ENCODE data around the gene HBEGF. TPM values are rescaled to one million over a fixed set of nuclear protein-coding genes. Genes with fewer than 3 reads are reported as not detected.
A peak's percentile ranks its signal among the peaks of the same experiment; 100 is the strongest.

HBEGF gene
- total RNA-seq, 1 donor from 2014 or later: 25.0 TPM

DNA sequence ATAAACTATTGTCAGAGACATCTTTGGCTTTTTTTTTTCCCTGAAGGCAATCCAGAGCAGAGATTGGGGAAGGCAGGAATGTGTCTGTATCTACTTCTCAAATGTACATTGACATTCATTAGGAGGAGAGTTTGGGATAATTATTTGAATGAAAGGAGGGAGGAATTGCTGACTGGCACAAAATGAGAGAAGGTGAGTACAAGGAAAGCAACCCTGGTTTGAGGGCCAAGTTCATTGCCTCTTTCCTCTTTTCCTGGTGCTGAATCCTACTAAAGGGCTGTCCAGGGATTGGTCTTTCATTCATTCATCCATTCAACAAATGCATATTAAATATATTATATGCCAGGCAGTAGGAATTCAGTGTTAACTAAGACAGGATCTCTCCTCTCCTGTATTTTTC lies 36.5 kb upstream of the HBEGF start:
- TF ChIP-seq, protein P1, sequence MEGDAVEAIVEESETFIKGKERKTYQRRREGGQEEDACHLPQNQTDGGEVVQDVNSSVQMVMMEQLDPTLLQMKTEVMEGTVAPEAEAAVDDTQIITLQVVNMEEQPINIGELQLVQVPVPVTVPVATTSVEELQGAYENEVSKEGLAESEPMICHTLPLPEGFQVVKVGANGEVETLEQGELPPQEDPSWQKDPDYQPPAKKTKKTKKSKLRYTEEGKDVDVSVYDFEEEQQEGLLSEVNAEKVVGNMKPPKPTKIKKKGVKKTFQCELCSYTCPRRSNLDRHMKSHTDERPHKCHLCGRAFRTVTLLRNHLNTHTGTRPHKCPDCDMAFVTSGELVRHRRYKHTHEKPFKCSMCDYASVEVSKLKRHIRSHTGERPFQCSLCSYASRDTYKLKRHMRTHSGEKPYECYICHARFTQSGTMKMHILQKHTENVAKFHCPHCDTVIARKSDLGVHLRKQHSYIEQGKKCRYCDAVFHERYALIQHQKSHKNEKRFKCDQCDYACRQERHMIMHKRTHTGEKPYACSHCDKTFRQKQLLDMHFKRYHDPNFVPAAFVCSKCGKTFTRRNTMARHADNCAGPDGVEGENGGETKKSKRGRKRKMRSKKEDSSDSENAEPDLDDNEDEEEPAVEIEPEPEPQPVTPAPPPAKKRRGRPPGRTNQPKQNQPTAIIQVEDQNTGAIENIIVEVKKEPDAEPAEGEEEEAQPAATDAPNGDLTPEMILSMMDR (conservative IDR thresholded peaks at IDR 0.05; ENCODE audit: low read depth, low read length): no peak
- no peak overlapping the region for H3K4me3 ChIP-seq (ENCODE audit: low read depth, low read length)
- DNase-seq (ENCODE audit: low read depth): no peak

DNA sequence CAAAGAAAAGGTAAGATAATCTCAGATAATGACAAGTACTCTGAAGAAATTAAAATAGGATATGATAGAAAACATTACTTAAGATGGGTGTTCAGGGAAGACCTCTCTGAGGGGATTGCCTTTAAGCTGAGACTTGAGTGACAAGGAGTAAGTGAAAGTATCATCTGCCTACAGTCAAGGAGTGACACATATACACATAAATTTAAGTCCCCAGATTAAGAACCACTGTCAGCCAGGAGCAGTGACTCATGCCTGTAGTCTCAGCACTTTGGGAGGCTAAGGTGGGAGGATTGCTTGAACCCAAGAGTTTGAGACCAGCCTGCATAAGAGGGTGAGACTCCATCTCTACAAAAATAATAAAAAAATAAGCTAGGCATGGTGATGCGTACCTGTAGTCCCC lies 35.6 kb upstream of the HBEGF start:
- no peak for DNase-seq (ENCODE audit: low read depth)
- TF ChIP-seq, protein P1 (conservative IDR thresholded peaks at IDR 0.05; ENCODE audit: low read depth, low read length): no peak
- H3K4me3 ChIP-seq (ENCODE audit: low read depth, low read length): no peak overlapping the region

GRCh38 chr5:140381351-140381750 lies 34.9 kb upstream of the HBEGF start:
- H3K4me3 ChIP-seq (ENCODE audit: low read depth, low read length): no peak overlapping the region
- TF ChIP-seq, protein P1 (conservative IDR thresholded peaks at IDR 0.05; ENCODE audit: low read depth, low read length): no peak

GRCh38 chr5:140372971-140373487 lies 26.6 kb upstream of the HBEGF start:
- no peak overlapping the region for H3K4me3 ChIP-seq (ENCODE audit: low read depth, low read length)
- TF ChIP-seq, protein P1 (conservative IDR thresholded peaks at IDR 0.05; ENCODE audit: low read depth, low read length): peak; percentile 89
- DNase-seq (ENCODE audit: low read depth): no peak

More at GRCh38 chr5:140381351-140381750, 34.9 kb upstream of the HBEGF start:
- DNase-seq (ENCODE audit: low read depth): no peak

DNA sequence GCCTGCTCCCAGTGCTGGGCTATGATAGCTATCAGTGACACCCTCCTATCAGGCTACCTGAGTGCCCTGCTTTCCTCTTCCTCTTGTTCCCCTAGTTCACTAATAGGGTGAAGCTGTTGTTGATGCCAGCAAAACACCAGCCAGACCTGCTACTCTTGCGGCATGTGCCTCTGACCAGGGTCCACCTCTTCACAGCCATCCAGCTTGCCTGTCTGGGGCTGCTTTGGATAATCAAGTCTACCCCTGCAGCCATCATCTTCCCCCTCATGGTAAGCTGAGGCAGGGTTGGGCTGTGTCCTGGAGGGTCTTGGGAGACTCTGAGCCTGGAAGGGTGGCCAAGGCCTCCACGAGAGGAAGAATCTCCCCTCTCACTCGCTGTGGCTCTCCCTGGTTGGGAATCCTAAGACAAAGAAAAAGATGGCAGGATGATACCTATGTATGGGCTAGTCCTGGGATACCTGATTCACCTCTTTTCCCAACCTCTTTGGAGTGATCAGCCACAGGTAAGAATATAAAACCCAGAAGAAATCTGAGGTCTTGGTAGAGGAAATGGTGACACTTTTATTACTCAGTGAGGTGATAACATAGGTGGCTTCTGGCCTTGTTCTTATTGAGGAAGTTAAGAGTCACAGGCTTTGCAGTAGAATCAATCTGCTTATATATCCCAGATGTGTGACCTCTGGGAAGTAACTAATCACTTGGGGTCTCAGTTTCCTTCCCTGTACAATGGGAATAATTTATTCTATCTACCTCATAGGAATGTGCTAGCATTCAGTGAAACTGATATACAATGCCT lies 25.2 kb upstream of the HBEGF start:
- DNase-seq (ENCODE audit: low read depth): no peak
- TF ChIP-seq, protein P1 (conservative IDR thresholded peaks at IDR 0.05; ENCODE audit: low read depth, low read length): no peak
- no peak overlapping the region for H3K4me3 ChIP-seq (ENCODE audit: low read depth, low read length)

DNA sequence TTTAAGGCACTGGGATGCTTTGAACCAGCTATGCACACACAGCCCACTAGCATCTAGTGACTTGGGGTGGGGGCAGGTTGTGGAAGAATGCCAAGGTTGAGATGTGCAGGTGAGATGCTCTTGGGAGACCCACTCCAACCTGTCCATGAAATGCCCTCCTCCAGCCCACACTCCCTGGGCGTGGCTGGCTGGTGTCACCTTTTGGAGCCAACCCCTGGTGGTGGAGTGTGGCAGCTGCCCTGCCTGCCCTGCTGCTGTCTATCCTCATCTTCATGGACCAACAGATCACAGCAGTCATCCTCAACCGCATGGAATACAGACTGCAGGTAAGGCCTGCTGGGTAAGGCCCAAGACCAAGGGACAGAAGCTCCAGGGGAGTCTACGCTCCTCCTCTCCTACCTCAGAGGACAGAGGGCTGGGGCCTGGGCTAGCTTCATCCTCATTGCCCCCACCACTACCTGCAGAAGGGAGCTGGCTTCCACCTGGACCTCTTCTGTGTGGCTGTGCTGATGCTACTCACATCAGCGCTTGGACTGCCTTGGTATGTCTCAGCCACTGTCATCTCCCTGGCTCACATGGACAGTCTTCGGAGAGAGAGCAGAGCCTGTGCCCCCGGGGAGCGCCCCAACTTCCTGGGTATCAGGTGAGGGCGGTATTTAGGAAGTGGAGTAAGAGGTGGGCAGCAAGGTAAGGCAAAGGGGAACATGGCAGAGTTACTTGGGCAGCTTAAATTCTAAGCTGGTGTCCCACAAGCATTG lies 21.0 kb upstream of the HBEGF start:
- no peak for DNase-seq (ENCODE audit: low read depth)
- TF ChIP-seq, protein P1 (conservative IDR thresholded peaks at IDR 0.05; ENCODE audit: low read depth, low read length): no peak
- no peak overlapping the region for H3K4me3 ChIP-seq (ENCODE audit: low read depth, low read length)
